Ovary (tissue), 3 donors: ENCODE measurements around the gene POMT1.

Experiments
- EP300 ChIP-seq: sonication (generic); formaldehyde crosslinking; IDR thresholded peaks from one replicate; pipeline ENCODE4 v1.6.1; 2017; ENCODE audit warnings: antibody characterized with exemption
- POLR2A ChIP-seq: fragments of 450-650 bp; IDR thresholded peaks from one replicate; pipeline ENCODE4 v1.6.1; 2017; ENCODE audit warnings: antibody characterized with exemption, mild to moderate bottlenecking, moderate library complexity
- TF ChIP-seq, protein P1 (sequence below), 3 donors: fragments of 450-650 bp in 2 of 3; fragments of 200-600 bp in 1 of 3; IDR thresholded peaks; one replicate each; pipeline versions ENCODE4 v1.5.1 to v1.8.0; 2016 to 2022; ENCODE audit warnings: antibody characterized with exemption in 3 of 3, mild to moderate bottlenecking in 1 of 3
- donor health status: DM: no; HTN: no; CAD: no.

DNA sequence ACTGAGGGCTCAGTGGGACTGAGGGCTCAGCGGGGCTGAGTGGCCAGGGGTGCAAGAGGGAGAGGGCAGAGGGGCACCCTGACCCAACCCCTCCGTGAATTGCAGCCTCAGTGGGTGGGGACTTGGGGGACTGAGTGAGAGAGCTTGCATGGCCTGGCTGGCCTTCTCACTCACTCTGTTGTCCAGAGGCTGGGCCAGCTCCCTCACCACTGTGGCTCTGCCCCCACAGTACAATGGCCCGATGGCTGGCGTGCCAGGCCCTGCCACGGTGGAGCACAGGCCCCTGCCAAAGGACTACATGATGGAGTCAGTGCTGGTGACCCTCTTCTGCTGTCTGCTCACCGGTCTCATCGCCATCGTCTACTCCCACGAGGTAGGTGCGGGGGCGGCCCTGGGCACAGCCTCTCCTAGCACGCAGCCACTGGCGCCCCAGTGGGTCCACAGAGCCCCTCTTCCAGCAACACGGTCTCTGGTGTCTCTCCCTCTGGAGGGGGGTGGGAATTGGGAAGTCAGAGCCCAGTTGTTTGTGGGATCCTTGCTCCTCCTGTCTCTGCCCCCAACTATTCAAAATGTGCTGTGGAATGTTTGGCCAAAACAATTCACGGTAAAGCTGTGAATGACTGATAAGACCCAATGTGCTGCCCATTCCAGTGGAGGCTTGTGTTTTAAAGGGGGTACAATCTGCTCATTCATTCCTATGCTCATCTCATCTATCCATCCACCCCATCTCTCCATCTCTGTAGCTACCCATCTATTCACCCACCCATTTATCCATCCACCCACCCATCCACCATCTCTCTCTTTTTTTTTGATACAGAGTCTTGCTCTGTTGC is 53.3 kb downstream of the POMT1 start:
- TF ChIP-seq, protein P1, sequence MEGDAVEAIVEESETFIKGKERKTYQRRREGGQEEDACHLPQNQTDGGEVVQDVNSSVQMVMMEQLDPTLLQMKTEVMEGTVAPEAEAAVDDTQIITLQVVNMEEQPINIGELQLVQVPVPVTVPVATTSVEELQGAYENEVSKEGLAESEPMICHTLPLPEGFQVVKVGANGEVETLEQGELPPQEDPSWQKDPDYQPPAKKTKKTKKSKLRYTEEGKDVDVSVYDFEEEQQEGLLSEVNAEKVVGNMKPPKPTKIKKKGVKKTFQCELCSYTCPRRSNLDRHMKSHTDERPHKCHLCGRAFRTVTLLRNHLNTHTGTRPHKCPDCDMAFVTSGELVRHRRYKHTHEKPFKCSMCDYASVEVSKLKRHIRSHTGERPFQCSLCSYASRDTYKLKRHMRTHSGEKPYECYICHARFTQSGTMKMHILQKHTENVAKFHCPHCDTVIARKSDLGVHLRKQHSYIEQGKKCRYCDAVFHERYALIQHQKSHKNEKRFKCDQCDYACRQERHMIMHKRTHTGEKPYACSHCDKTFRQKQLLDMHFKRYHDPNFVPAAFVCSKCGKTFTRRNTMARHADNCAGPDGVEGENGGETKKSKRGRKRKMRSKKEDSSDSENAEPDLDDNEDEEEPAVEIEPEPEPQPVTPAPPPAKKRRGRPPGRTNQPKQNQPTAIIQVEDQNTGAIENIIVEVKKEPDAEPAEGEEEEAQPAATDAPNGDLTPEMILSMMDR (IDR thresholded peaks at IDR 0.05) = no peak
- no peak for TF ChIP-seq POLR2A
- TF ChIP-seq EP300 = no peak
